ENCODE measurements around the gene GRHL1. TPM values are rescaled to one million over a fixed set of nuclear protein-coding genes. Genes with fewer than 3 reads are reported as not detected.
"Not testable (repeated sequence)": the region's sequence is repeated elsewhere in the genome, so short reads cannot be mapped to it uniquely, and the experiment has no call there.

The GRHL1 gene
- total RNA-seq, 1 experiment from 2014 or later, result 11.6 TPM

DNA sequence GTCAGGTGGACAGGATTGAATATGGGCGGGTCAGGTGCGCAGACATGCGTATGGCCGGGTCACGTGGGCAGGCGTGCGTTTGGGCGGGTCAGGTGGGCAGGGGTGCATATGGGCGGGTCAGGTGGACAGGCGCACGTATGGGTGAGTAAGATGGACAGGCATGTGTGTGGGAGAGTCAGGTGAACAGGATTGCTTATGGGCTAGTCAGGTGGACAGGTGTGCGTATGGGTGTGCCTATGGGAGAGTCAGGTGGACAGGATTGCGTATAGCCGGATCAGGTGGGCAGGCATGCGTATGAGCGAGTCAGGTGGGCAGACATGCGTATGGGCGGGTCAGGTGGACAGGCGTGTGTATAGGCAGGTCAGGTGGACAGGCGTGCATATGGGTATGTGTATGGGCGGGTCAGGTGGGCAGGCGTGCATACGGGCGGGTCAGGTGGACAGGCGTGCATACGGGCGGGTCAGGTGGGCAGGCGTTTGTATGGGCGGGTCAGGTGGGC, 61.5 kb downstream of the GRHL1 start:
- no TSS peak for BruUV-seq (replicated peaks)
- no peaks in the 10 kb centered on the region for H3K36me3 Mint-ChIP-seq (ENCODE audit: insufficient read depth, unreplicated experiment)

DNA sequence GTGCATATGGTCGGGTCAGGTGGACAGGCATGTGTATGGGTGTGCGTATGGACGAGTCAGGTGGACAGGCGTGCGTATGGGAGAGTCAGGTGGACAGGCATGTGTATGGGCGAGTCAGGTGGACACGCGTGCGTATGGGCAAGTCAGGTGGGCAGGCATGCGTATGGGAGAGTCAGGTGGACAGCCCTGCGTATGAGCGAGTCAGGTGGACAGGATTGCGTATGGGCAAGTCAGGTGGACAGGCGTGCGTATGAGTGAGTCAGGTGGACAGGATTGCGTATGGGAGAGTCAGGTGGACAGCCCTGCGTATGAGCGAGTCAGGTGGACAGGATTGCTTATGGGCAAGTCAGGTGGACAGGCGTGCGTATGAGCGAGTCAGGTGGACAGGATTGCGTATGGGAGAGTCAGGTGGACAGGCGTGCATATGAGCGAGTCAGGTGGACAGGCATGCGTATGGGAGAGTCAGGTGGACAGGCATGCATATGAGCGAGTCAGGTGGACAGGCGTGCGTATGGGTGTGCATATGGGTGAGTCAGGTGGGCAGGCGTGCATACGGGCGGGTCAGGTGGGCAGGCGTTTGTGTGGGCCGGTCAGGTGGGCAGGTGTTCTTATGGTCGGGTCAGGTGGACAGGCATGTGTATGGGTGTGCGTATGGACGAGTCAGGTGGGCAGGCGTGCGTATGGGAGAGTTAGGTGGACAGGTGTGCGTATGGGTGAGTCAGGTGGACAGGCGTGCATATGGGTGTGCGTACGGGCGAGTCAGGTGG, 62.3 kb downstream of the GRHL1 start:
- H3K4me3 Mint-ChIP-seq (ENCODE audit: unreplicated experiment); DNase-seq; H3K36me3 ChIP-seq (ENCODE audit: control insufficient read depth, insufficient read depth, low read length); BruUV-seq (replicated peaks); CTCF ChIA-PET; H3K27me3 ChIP-seq (replicated peaks; ENCODE audit: control insufficient read depth, insufficient read depth, low read length); H3K4me1 Mint-ChIP-seq (ENCODE audit: low read depth, unreplicated experiment); intact Hi-C loops (cut with micrococcal nuclease; ENCODE audit: unreplicated experiment); H3K27ac Mint-ChIP-seq (ENCODE audit: unreplicated experiment); H3K9me3 Mint-ChIP-seq (ENCODE audit: unreplicated experiment); H3K4me3 ChIP-seq (ENCODE audit: low read depth, low read length); H3K36me3 Mint-ChIP-seq (ENCODE audit: insufficient read depth, unreplicated experiment); POLR2A ChIA-PET; H3K27me3 Mint-ChIP-seq (ENCODE audit: insufficient read depth, unreplicated experiment); H3K9me3 ChIP-seq; H3K4me1 ChIP-seq: not testable (repeated sequence)

More for the DNA sequence above, 61.5 kb downstream of the GRHL1 start:
- no peak for TF ChIP-seq CTCF (IDR thresholded peaks at IDR 0.05; ENCODE audit: insufficient read depth in 1 of 2, low read depth in 1 of 2, low read length in 1 of 2, severe bottlenecking in 1 of 2, unreplicated experiment in 1 of 2)
- DNase-seq, result peak in 1 of 2 experiments; percentile 38
- no peak overlapping the region for H3K4me3 Mint-ChIP-seq (ENCODE audit: unreplicated experiment)
- intact Hi-C loops (cut with micrococcal nuclease; ENCODE audit: unreplicated experiment), result no loop called here
- no peaks in the 10 kb centered on the region for H3K27me3 Mint-ChIP-seq (ENCODE audit: insufficient read depth, unreplicated experiment)
- Histone ChIP-seq H3K9me3 (no peaks in the 10 kb centered on the region), H3K36me3 (ENCODE audit: control insufficient read depth, insufficient read depth, low read length) (no peaks in the 10 kb centered on the region), H3K4me3 (ENCODE audit: low read depth, low read length) (no peak overlapping the region), H3K4me1 (no peaks in the 10 kb centered on the region), H3K27me3 (replicated peaks; ENCODE audit: control insufficient read depth, insufficient read depth, low read length) (no peaks in the 10 kb centered on the region)
- POLR2A ChIA-PET, result no interaction called here
- CTCF ChIA-PET, result no interaction called here
- H3K4me1 Mint-ChIP-seq (ENCODE audit: low read depth, unreplicated experiment), result no peaks in the 10 kb centered on the region
- H3K27ac Mint-ChIP-seq (ENCODE audit: unreplicated experiment), result no peak overlapping the region
- no peaks in the 10 kb centered on the region for H3K9me3 Mint-ChIP-seq (ENCODE audit: unreplicated experiment)

DNA sequence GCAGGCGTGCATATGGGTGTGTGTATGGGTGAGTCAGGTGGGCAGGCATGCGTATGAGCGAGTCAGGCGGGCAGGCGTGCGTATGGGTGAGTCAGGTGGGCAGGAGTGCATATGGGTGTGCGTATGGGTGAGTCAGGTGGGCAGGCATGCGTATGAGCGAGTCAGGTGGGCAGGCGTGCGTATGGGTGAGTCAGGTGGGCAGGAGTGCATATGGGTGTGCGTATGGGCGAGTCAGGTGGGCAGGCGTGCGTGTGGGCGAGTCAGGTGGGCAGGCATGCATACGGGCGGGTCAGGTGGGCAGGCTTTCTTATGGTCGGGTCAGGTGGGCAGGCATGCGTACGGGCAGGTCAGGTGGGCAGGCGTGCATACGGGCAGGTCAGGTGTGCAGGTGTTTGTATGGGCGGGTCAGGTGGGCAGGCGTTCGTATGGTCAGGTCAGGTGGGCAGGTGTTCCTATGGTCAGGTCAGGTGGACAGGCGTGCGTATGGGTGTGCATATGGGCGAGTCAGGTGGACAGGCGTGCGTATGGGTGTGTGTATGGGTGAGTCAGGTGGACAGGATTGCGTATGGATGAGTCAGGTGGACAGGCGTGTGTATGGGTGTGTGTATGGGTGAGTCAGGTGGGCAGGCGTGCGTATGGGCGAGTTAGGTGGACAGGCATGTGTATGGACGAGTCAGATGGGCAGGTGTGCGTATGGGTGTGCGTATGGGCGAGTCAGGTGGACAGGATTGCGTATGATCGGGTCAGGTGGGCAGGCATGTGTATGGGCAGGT, 63.1 kb downstream of the GRHL1 start:
- H3K36me3 Mint-ChIP-seq (ENCODE audit: insufficient read depth, unreplicated experiment), result no peaks in the 10 kb centered on the region
- DNase-seq, result peak in 1 of 2 experiments; percentile 34
- H3K27me3 Mint-ChIP-seq (ENCODE audit: insufficient read depth, unreplicated experiment), result no peaks in the 10 kb centered on the region
- no peaks in the 10 kb centered on the region for H3K36me3 ChIP-seq (ENCODE audit: control insufficient read depth, insufficient read depth, low read length)
- H3K4me1 Mint-ChIP-seq (ENCODE audit: low read depth, unreplicated experiment), result no peaks in the 10 kb centered on the region
- POLR2A ChIA-PET, result no interaction called here
- no peak overlapping the region for H3K27ac Mint-ChIP-seq (ENCODE audit: unreplicated experiment)
- no peak for TF ChIP-seq CTCF (IDR thresholded peaks at IDR 0.05; ENCODE audit: insufficient read depth in 1 of 2, low read depth in 1 of 2, low read length in 1 of 2, severe bottlenecking in 1 of 2, unreplicated experiment in 1 of 2)
- CTCF ChIA-PET, result no interaction called here
- BruUV-seq (replicated peaks), result no TSS peak
- intact Hi-C loops (cut with micrococcal nuclease; ENCODE audit: unreplicated experiment), result no loop called here
- H3K4me3 Mint-ChIP-seq (ENCODE audit: unreplicated experiment), result no peak overlapping the region
- no peaks in the 10 kb centered on the region for H3K27me3 ChIP-seq (replicated peaks; ENCODE audit: control insufficient read depth, insufficient read depth, low read length)
- H3K9me3 ChIP-seq, result no peaks in the 10 kb centered on the region
- no peak overlapping the region for H3K4me3 ChIP-seq (ENCODE audit: low read depth, low read length)
- no peaks in the 10 kb centered on the region for H3K9me3 Mint-ChIP-seq (ENCODE audit: unreplicated experiment)
- H3K4me1 ChIP-seq, result no peaks in the 10 kb centered on the region

DNA sequence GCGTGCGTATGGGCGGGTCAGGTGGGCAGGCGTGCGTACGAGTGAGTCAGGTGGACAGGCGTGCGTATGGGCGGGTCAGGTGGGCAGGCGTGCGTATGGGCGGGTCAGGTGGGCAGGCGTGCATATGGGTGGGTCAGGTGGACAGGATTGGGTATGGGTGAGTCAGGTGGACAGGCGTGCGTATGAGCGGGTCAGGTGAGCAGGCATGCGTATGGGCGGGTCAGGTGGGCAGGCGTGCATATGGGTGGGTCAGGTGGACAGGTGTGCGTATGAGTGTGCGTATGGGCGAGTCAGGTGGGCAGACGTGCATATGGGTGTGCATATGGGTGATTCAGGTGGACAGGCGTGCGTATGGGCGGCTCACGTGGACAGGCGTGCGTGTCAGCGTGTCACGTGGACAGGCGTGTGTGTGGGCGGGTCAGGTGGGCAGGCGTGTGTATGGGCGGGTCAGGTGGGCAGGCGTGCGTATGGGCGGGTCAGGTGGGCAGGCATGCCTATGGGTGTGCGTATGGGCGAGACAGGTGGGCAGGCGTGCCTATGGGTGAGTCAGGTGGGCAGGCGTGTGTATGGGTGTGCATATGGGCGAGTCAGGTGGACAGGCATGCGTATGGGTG, 64.0 kb downstream of the GRHL1 start:
- H3K9me3 ChIP-seq; H3K27ac Mint-ChIP-seq (ENCODE audit: unreplicated experiment); POLR2A ChIA-PET; BruUV-seq (replicated peaks); H3K4me3 ChIP-seq (ENCODE audit: low read depth, low read length); H3K4me1 Mint-ChIP-seq (ENCODE audit: low read depth, unreplicated experiment); CTCF ChIA-PET; intact Hi-C loops (cut with micrococcal nuclease; ENCODE audit: unreplicated experiment); H3K27me3 ChIP-seq (replicated peaks; ENCODE audit: control insufficient read depth, insufficient read depth, low read length); H3K4me1 ChIP-seq; H3K27me3 Mint-ChIP-seq (ENCODE audit: insufficient read depth, unreplicated experiment); H3K36me3 ChIP-seq (ENCODE audit: control insufficient read depth, insufficient read depth, low read length); H3K4me3 Mint-ChIP-seq (ENCODE audit: unreplicated experiment); H3K9me3 Mint-ChIP-seq (ENCODE audit: unreplicated experiment); H3K36me3 Mint-ChIP-seq (ENCODE audit: insufficient read depth, unreplicated experiment): not testable (repeated sequence)
- peak in 1 of 2 experiments; percentile 29 for DNase-seq

All from Caco-2 (cell line).